Measurements from ENCODE around the gene IL17RC. TPM values are rescaled to one million over a fixed set of nuclear protein-coding genes. Genes with fewer than 3 reads are reported as not detected.

Gene IL17RC
- total and polyA plus RNA-seq, 2 of the 4 experiments (the other 2 are of a cell fraction), result 20.8 to 28.3 TPM

DNA sequence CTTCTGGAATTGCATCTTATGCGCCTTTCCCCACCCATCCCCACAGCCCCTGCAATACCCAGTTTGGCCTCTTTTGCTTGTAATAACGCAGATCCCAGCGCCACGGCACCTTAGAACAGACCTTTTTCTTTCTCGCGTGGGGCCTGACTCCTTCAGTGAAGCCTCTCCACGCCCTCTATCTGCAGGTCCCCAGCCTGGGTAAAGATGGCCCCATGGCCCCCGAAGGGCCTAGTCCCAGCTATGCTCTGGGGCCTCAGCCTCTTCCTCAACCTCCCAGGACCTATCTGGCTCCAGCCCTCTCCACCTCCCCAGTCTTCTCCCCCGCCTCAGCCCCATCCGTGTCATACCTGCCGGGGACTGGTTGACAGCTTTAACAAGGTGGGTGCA, 17.3 kb downstream of the IL17RC start:
- Histone ChIP-seq H2BK15ac (ENCODE audit: low read depth, low read length) (no peak overlapping the region; the same call in 2 of the 3 replicates), H2BK120ac (ENCODE audit: low read depth, low read length) (no peak overlapping the region), H2BK5ac (ENCODE audit: low read depth, low read length, poor library complexity, severe bottlenecking) (peak overlapping the region; percentile 1), H2AK5ac (ENCODE audit: low read depth, low read length) (peak overlapping the region; percentile 56), H3K18ac (ENCODE audit: low read depth, low read length) (0 out of 2 replicates have a peak overlapping the region, but pooled peaks have one; percentile 4), H3K27me3 (ENCODE audit: control insufficient read depth, insufficient read depth, low read length) (no peaks in the 10 kb centered on the region), H3K9ac (ENCODE audit: low read depth, low read length) (peak overlapping the region; percentile 69), H3K4me1 (ENCODE audit: control insufficient read depth, insufficient read depth, low read length) (peaks cover 9% of the 10 kb centered on the region), H2AK9ac (replicated peaks; ENCODE audit: low read depth, low read length, poor library complexity) (peak overlapping the region; percentile 94), H3K56ac (ENCODE audit: extremely low read depth, insufficient read depth, low read length) (no peak overlapping the region), H3K27ac (ENCODE audit: insufficient read depth, low read length) (peak overlapping the region; percentile 41), H3K14ac (replicated peaks; ENCODE audit: low read depth, low read length) (peak overlapping the region; percentile 53), H4K91ac (ENCODE audit: insufficient read depth, low read depth, low read length) (peak overlapping the region; percentile 39), H3K36me3 (ENCODE audit: control insufficient read depth, insufficient read depth, low read length) (peaks cover 14% of the 10 kb centered on the region), H2AFZ (replicated peaks; ENCODE audit: low read length, poor library complexity) (peak overlapping the region; percentile 94), H4K8ac (ENCODE audit: low read depth in 2 of 2, low read length in 2 of 2) (peak overlapping the region; percentile 74 to 83; a peak in 2 of 4 replicates), H3K79me1 (ENCODE audit: low read depth in 1 of 2, low read length in 2 of 2) (peaks cover 6 to 16% of the 10 kb centered on the region in 2 experiments; a peak in 3 of 4 replicates), H3K23ac (ENCODE audit: low read depth, low read length) (peak overlapping the region; percentile 29; the same call in 1 of the 2 replicates), H3K9me3 (ENCODE audit: control insufficient read depth, insufficient read depth, low read length) (no peaks in the 10 kb centered on the region), H4K20me1 (ENCODE audit: insufficient read depth, low read length) (no peaks in the 10 kb centered on the region), H3K4me3 (ENCODE audit: insufficient read depth, low read depth, low read length) (peak overlapping the region; percentile 87), H4K5ac (ENCODE audit: low read depth, low read length) (peak overlapping the region; percentile 38; the same call in 1 of the 2 replicates), H3K4ac (ENCODE audit: low read depth, low read length) (peak overlapping the region; percentile 66), H3K4me2 (ENCODE audit: low read depth, low read length) (peak overlapping the region; percentile 55), H3K9me1 (ENCODE audit: insufficient read depth, low read length) (peaks cover 6% of the 10 kb centered on the region; the same call in 1 of the 2 replicates), H2BK20ac (ENCODE audit: low read depth, low read length) (no peak overlapping the region)
- WGBS, 2 experiments (ENCODE audit: extremely low coverage in 2 of 2, insufficient read length in 1 of 2), result 25% methylated on average over 5 of the region's 11 CpGs; no CpG with 5 or more reads in 1 of the 2 experiments
- no peak for TF ChIP-seq POLR2A (IDR thresholded peaks at IDR 0.05; ENCODE audit: low read depth, low read length)
- TF ChIP-seq, protein P1, sequence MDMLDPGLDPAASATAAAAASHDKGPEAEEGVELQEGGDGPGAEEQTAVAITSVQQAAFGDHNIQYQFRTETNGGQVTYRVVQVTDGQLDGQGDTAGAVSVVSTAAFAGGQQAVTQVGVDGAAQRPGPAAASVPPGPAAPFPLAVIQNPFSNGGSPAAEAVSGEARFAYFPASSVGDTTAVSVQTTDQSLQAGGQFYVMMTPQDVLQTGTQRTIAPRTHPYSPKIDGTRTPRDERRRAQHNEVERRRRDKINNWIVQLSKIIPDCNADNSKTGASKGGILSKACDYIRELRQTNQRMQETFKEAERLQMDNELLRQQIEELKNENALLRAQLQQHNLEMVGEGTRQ (IDR thresholded peaks at IDR 0.05; ENCODE audit: low read depth, low read length), result no peak
- no peak for TF ChIP-seq BHLHE40 (IDR thresholded peaks at IDR 0.05; ENCODE audit: low read depth, low read length)
- no peak for TF ChIP-seq MAZ (IDR thresholded peaks at IDR 0.05; ENCODE audit: borderline replicate concordance, low read depth, low read length)
- TF ChIP-seq, protein P2, sequence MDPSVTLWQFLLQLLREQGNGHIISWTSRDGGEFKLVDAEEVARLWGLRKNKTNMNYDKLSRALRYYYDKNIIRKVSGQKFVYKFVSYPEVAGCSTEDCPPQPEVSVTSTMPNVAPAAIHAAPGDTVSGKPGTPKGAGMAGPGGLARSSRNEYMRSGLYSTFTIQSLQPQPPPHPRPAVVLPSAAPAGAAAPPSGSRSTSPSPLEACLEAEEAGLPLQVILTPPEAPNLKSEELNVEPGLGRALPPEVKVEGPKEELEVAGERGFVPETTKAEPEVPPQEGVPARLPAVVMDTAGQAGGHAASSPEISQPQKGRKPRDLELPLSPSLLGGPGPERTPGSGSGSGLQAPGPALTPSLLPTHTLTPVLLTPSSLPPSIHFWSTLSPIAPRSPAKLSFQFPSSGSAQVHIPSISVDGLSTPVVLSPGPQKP (IDR thresholded peaks at IDR 0.05; ENCODE audit: borderline replicate concordance, low read depth, low read length), result no peak
- no peak for TF ChIP-seq CHD1 (IDR thresholded peaks at IDR 0.05; ENCODE audit: low read depth, low read length)
- TF ChIP-seq NFE2L2 (IDR thresholded peaks at IDR 0.05; ENCODE audit: low read depth, low read length), result no peak
- TF ChIP-seq, protein P3, sequence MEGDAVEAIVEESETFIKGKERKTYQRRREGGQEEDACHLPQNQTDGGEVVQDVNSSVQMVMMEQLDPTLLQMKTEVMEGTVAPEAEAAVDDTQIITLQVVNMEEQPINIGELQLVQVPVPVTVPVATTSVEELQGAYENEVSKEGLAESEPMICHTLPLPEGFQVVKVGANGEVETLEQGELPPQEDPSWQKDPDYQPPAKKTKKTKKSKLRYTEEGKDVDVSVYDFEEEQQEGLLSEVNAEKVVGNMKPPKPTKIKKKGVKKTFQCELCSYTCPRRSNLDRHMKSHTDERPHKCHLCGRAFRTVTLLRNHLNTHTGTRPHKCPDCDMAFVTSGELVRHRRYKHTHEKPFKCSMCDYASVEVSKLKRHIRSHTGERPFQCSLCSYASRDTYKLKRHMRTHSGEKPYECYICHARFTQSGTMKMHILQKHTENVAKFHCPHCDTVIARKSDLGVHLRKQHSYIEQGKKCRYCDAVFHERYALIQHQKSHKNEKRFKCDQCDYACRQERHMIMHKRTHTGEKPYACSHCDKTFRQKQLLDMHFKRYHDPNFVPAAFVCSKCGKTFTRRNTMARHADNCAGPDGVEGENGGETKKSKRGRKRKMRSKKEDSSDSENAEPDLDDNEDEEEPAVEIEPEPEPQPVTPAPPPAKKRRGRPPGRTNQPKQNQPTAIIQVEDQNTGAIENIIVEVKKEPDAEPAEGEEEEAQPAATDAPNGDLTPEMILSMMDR (conservative IDR thresholded peaks at IDR 0.05; ENCODE audit: low read depth, low read length), result no peak; the same call in 1 of the 2 replicates
- TF ChIP-seq SMC3 (IDR thresholded peaks at IDR 0.05; ENCODE audit: low read depth, low read length), result no peak
- TF ChIP-seq RFX5 (IDR thresholded peaks at IDR 0.05; ENCODE audit: low read depth, low read length), result no peak
- TF ChIP-seq RAD21 (IDR thresholded peaks at IDR 0.05; ENCODE audit: low read length), result no peak
- no peak for TF ChIP-seq FOS (IDR thresholded peaks at IDR 0.05; ENCODE audit: low read depth, low read length)
- no peak for TF ChIP-seq MXI1 (IDR thresholded peaks at IDR 0.05; ENCODE audit: borderline replicate concordance, low read depth, low read length)
- TF ChIP-seq RCOR1 (IDR thresholded peaks at IDR 0.05; ENCODE audit: insufficient replicate concordance, low read length), result no peak
- no peak for TF ChIP-seq MAFK (IDR thresholded peaks at IDR 0.05; ENCODE audit: low read depth, low read length)
- no peak for TF ChIP-seq CEBPB (IDR thresholded peaks at IDR 0.05; ENCODE audit: low read depth, low read length)
- dilution Hi-C loops (cut with HindIII; ENCODE audit: low sequenced_read_pairs, unreplicated experiment) (no loop called here), intact Hi-C loops (cut with micrococcal nuclease) (loop anchor here (5.0 kb wide), 1 partner anchor 217 kb away; no protein-coding TSS in a partner anchor), in situ Hi-C loops (cut with MboI; ENCODE audit: low sequenced_read_pairs) (no loop called here)
- CTCF ChIA-PET, result interaction anchor here (3.1 kb wide), 1 partner anchor 12 kb away, joined by 14 read pairs; no protein-coding TSS in a partner anchor
- POLR2A ChIA-PET (ENCODE audit: unreplicated experiment), result interaction anchor here (1.0 kb wide), 1 partner anchor 12 kb away, joined by 5 read pairs; no protein-coding TSS in a partner anchor
- DNase-seq (no peak), ATAC-seq (ENCODE audit: low read depth) (peak; percentile 2)
- BruUV-seq (replicated peaks), result TSS peak; percentile 48
